Measurements from ENCODE around the gene PDE6B. TPM values are rescaled to one million over a fixed set of nuclear protein-coding genes. Genes with fewer than 3 reads are reported as not detected.
"Not testable (repeated sequence)": the region's sequence is repeated elsewhere in the genome, so short reads cannot be mapped to it uniquely, and the experiment has no call there.

PDE6B gene
- total RNA-seq, 1 experiment from 2014 or later, result 0.18 TPM

DNA sequence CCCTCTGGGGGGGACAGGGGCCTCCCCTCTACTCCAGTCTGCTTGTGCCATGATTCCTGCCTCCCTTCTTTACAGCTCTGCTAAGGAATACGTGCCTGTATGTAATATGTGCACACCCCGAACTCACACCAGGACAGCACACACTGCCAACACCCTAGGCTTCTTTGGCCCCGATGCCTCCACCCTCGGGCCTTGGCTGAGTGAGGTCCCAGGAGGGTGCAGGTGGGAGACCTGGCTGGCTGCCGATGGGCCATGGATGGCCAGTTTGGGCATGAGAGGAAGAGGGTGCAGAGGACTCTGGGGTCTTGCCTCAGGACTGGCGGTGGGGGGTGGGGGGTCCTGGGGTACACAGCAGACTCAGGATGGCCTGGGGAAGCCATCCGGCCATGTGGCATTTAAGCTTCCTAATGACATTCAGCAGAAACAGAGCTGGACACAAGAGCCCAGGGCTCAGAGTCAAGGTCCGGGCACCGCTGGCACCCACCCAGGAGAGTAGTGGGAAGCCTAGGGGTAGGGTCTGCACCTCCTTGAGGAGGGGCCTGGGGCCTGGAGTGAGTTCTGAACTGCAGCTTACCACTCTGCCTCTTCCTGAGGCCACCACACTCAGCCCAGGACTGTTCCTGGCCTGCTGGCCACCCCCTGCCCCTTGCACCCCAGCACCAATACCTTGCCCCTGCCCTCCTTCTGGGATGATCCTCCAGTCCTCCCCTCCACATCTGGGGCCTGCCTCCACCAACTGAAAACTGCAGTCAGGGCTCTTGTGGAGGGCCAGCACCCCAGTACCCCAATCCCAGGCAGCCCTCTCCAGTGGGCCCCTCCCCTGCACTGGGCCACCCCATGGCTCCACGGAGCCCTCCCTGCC is 78.2 kb downstream of the PDE6B start:
- no peak for DNase-seq (ENCODE audit: low read depth)

DNA sequence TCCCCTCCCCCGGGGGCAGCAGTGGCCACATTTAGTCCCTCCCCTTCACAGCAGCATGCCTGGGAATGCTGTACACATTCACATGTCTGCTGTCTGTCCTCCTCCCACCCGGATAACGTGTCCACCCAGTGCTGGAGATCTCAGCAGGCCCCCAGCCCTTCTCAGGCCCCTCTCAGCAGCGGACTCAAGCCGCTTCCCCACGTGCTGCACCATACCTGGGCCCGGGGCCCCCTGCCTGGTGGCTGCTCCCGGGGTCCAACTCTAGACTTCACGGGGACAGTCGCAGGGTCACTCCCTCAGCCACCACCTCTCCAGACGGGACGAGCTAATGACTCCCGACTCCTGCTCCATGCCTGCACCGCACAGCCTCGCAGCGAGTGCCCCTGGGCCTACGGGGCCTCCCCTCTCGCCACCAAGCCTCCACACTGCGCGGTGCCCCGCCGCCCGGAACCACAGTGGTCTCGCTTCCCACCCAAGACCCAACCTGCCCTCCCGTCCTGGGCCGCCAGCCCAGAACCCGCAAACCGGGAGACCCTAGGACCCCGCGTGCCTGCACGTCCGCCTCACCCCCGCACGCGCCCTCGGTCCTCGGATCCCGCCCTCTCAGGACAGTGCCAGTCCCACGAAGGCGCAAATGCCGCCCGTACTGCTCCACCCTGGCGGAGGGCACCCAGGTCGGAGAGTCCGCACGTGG is 79.0 kb downstream of the PDE6B start:
- no peak for DNase-seq (ENCODE audit: low read depth)

DNA sequence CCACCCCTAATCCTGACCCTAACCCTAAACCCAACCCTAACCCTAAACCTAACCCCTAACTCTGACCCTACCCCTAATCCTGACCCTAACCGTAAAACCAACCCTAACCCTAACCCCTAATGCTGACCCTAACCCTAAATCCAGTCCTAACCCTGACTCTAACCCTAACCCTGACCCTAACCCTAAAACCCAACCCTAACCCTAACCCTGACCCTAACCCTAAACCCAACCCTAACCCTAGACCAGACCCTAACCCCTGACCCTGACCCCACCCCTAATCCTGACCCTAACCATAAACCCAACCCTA is 79.6 kb downstream of the PDE6B start:
- DNase-seq (ENCODE audit: low read depth), result no peak

DNA sequence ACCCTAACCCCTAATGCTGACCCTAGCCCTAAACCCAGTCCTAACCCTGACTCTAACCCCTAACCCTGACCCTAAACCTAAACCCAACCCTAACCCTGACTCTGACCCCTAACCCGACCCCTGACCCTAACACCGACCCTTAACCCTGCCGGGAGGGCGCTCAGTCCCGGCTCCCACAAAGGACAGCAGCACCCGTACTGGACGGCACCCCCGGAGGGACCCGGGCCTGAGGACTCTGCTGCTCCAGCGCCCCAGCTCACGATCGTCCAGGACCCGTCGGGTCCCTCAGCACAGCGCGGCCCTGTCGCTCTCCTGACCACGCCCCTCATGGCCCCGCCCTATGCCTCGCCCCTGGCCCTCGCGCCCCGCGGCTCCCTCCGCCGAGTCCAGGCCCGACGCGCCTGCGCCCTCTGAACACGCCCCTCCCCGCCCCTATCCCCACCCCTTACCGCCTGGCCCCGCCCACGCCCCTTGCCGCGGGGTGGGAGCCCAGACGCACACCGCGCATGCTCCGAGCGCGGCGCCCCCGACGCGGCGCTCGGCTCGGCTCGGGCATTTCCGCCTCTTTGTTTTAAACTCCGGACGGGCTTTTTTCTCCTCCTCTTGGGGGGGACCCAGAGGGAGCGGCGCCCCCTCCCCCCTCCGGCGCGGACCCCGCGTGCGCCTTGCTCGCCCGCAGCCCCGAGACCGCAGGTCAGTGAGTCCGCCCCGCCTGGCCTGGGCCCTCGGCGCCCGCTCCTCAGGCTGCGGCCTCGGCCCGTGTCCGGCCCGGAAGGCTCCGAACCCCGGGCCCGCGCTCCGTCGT is 80.1 kb downstream of the PDE6B start, which contains the start of gene PCGF3:
Gene PCGF3 (plus strand): TSS at position 555 of the 805 bp plus-strand sequence. CDS start 27,849 bp downstream, outside the sequence.
- peak; percentile 81 for DNase-seq (ENCODE audit: low read depth)

DNA sequence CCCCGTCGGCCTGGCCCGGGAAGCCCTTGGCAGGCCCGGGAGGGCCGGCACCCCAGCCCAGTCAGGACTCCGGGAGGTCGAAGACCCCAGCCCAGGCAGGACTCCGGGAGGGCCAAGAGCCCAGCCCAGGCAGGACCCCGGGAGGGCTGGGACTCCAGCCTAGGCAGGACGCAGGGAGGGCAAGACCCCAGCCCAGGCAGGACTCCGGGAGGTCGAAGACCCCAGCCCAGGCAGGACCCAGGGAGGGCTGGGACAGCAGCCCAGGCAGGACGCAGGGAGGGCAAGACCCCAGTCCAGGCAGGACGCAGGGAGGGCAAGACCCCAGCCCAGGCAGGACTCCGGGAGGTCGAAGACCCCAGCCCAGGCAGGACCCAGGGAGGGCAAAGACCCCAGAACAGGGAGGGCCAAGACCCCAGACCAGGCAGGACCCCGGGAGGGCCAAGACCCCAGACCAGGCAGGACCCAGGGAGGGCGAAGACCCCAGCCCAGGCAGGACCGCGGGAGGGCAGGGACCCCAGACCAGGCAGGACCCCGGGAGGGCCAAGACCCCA is 80.8 kb downstream of the PDE6B start:
- not testable (repeated sequence) for DNase-seq (ENCODE audit: low read depth)

DNA sequence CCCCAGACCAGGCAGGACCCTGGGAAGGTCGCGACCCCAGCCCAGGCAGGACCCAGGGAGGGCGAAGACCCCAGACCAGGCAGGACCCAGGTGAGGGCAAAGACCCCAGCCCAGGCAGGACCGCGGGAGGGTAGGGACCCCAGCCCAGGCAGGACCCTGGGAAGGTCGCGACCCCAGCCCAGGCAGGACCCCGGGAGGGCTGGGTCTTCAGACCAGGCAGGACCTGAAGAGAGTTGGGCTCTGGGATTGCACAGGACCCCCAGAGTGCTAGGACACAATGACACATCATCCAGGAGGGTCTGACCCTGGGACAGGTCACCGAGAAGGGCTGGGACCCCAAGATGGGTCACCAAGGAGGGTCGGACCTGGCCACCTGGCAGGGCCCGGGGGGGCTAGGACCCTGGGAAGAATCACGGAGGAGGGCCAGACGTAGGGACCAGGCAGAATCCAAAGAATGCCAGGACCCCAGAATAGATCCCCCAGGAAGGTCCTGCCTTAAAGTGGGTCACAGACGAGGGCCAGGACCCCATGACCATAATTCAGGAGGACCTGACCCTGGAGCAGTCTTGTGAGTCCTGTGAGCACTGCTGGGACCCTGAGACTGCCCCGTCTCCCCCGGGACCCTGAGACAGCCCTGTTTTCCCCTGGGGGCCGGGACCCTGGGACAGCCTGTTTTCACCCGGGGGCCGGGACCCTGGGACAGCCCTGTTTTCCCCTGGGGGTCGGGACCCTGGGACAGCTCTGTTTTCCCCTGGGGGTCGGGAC is 81.6 kb downstream of the PDE6B start:
- no peak for DNase-seq (ENCODE audit: low read depth)

DNA sequence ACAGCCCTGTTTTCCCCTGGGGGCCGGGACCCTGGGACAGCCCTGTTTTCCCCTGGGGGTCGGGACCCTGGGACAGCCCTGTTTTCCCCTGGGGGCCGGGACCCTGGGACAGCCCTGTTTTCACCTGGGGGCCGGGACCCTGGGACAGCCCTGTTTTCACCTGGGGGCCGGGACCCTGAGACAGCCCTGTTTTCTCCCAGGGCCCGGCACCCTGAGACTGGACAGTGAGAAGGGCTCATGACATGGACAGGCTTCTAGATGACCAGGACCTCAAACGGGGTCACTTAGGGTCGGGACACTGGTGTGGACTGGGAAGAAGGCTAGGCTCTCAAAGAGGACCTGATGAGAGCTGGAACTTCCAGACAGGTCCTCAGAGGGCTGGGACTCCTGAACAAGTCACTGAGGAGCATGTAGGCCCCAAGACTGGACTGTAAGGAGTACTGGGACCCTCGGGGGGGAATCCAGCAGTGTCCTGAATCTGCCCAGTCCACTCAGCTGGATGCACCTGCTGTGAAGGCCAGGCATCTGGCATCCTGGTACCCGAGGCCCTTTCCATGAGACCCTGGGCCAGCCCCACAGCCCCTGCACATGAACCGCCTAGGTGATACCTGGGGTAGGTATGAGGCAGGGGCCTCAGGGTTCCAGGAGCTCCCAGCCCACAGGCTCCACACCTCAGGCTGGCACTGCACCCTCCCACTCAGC is 82.7 kb downstream of the PDE6B start:
- DNase-seq (ENCODE audit: low read depth), result no peak

GRCh38 chr4:708631-708933 is 83.2 kb downstream of the PDE6B start:
- no peak for DNase-seq (ENCODE audit: low read depth)

- DNase-seq (ENCODE audit: low read depth), result no peak
These were observed 84.0 kb downstream of the PDE6B start for GRCh38 chr4:709348-709747.

- no peak for DNase-seq (ENCODE audit: low read depth)
These were observed 84.7 kb downstream of the PDE6B start for GRCh38 chr4:710116-710515.

GRCh38 chr4:710916-711315 is 85.5 kb downstream of the PDE6B start:
- DNase-seq (ENCODE audit: low read depth), result no peak

- no peak for DNase-seq (ENCODE audit: low read depth)
These were observed 86.7 kb downstream of the PDE6B start for GRCh38 chr4:712093-712492.

DNA sequence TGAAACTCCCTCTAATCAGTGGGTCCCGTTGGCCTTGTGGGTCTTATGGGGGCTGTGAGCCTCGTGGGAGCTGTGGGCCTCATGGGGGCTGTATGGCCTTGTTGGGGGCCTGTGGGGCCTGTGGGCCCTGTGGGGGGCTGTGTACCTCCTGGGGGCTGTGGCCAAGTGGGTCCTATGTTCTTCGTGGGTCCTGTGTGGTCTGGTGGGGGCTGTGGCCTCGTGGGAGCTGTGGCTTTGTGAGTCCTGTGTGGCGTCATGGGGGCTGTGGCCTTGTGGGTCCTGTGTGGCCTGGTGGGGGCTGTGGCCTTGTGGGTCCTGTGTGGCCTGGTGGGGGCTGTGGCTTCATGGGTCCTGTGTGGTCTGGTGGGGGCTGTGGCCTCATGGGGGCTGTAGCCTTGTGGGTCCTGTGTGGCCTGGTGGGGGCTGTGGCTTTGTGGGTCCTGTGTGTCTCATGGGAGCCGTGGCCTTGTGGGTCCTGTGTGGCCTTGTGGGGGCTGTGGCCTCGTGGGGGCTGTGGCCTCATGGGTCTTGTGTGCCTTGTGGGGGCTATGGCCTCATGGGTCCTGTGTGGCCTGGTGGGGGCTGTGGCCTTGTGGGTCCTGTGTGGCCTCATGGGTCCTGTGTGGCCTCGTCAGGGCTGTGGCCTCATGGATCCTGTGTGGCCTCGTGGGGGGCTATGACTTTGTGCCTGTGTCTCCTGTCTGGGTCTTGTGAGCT is 87.7 kb downstream of the PDE6B start:
- DNase-seq (ENCODE audit: low read depth), result no peak

DNA sequence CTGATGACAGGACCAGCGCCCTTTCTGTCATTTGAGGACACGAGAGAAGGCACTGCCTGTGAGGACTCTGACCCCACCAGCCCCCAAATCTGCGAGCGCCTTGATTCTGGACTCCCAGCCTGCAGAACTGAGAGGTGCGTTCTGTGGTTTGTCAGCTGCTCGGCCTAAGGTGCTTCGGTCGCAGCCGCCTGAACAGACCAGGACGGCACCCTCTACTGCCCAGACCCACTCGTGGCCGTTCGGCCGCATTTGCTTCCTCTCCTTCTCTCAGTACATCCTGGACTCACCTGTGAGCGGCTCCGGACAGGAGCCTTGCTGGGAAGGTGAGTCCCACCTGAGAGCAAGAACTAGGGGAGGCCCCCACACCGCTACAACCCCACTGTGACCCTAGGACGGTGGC is 88.7 kb downstream of the PDE6B start:
- no peak for DNase-seq (ENCODE audit: low read depth)

DNA sequence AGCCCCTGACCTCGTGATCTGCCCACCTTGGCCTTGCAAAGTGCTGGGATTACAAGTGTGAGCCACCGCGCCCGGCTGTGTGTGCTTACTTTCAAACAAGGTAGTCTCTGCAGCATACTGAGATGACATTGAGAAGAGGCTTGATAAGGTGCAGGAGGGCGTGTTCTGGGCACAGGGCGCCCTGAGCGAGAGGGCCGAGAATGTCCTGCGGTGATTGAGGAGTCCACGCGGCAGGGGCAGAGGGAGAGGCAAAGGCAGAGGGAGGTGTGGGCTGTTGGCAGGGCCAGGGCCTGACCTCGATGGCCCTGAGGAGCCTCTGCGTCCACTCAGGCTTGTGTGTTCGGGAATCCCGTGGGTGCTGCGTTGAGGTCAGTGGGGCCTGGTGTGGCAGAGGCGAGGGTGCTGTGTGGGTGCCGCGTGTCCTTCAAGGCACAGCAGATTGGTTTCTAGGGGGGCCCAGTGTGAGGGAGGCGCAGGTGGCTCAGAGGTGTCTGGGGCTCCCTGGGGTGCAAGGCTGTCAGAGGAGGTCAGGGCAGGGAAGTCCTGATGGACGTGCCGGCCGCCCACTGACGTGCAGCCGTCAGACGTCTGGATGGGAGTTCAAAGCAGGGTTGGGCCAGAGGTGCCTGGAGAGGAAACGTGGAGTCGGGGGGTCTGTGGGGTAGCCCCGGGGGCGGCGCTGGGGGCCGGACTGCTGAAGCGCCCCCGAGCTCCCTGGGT is 92.4 kb downstream of the PDE6B start:
- no peak for DNase-seq (ENCODE audit: low read depth)

DNA sequence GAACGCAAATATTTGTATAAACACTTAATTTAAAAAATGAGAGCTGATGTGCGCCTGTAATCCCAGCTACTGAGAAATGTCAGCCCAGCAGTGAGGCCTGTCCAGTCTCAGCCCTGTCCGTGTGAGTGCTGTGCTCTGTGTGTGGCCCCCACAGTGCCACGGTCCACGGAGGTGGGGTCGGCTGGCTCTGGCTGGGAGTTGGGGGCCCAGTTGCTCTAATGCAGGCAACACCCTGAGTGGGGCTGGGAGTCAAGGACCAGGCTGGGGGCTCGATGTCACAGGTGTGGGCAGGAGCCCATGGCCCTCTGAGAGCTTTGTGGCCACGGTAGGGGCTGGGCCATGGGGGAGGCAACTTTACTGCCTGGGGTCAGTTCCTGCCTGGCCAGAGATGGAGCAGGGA is 93.1 kb downstream of the PDE6B start:
- DNase-seq (ENCODE audit: low read depth), result no peak

All from HT1080 (cell line).